PC-9 (cell line): ENCODE results near the gene LSMEM2. TPM values are rescaled to one million over a fixed set of nuclear protein-coding genes. Genes with fewer than 3 reads are reported as not detected.

ENCODE experiments used
- BruUV-seq: library from RNA; stranded (reverse); fragments of 400-500 nt; replicated peaks from 2 replicates; lab custom pipeline; 2021; lab: Mats Ljungman, UMichigan
- CTCF ChIA-PET: fragments of 300-600 bp; sonication (Branson Sonifier 250); formaldehyde crosslinking; loops from one replicate; lab custom pipeline; 2022; ENCODE audit warnings: antibody characterized with exemption; lab: Charles Lee
- POLR2A ChIA-PET: fragments of 300-600 bp; sonication (Branson Sonifier 250); formaldehyde crosslinking; loops from one replicate; lab custom pipeline; 2022; ENCODE audit warnings: antibody characterized with exemption; ENCODE audit not compliant: unreplicated experiment; lab: Charles Lee
- DNase-seq, 2 experiments: peaks; one replicate each; pipeline versions ENCODE4 v3.0.0 to v3.0.0-alpha.2; 2015 to 2022; ENCODE audit warnings: mixed read lengths in 1 of 2
- H2AFZ ChIP-seq: fragments of 200-600 bp; sonication (generic); 2 replicates; pipeline ENCODE4 v1.8.1; 2017; ENCODE audit warnings: antibody characterized with exemption
- H3F3A ChIP-seq: fragments of 200-600 bp; sonication (generic); 2 replicates; pipeline ENCODE4 v1.8.1; 2017; ENCODE audit warnings: antibody characterized with exemption, mild to moderate bottlenecking, low read depth; ENCODE audit not compliant: insufficient read depth
- H3K27ac ChIP-seq: fragments of 200-600 bp; sonication (generic); 2 replicates; pipeline ENCODE4 v1.6.1; 2016; ENCODE audit warnings: mixed run types
- H3K27me3 ChIP-seq: fragments of 200-600 bp; sonication (generic); 2 replicates; pipeline ENCODE4 v1.6.1; 2016; ENCODE audit warnings: low read depth, mixed run types; ENCODE audit not compliant: insufficient read depth
- H3K36me3 ChIP-seq: fragments of 200-600 bp; sonication (generic); 2 replicates; pipeline ENCODE4 v1.6.1; 2016; ENCODE audit warnings: low read depth, mixed run types
- H3K4me1 ChIP-seq: fragments of 200-600 bp; sonication (generic); replicated peaks from 2 replicates; pipeline ENCODE4 v1.6.1; 2016; ENCODE audit warnings: mixed run types; ENCODE audit not compliant: insufficient read depth
- H3K4me2 ChIP-seq: fragments of 200-600 bp; sonication (generic); 2 replicates; pipeline ENCODE4 v1.6.1; 2017; ENCODE audit warnings: mixed run types
- H3K4me3 ChIP-seq: fragments of 200-600 bp; sonication (generic); 2 replicates; pipeline ENCODE4 v1.6.1; 2016; ENCODE audit warnings: mixed run types
- H3K79me2 ChIP-seq: fragments of 200-600 bp; sonication (generic); 2 replicates; pipeline ENCODE4 v1.6.1; 2017; ENCODE audit warnings: low read depth, mixed run types
- H3K9me2 ChIP-seq: fragments of 200-600 bp; sonication (generic); 2 replicates; pipeline ENCODE4 v1.8.1; 2017; ENCODE audit warnings: mild to moderate bottlenecking; ENCODE audit not compliant: insufficient read depth
- H3K9me3 ChIP-seq: fragments of 200-600 bp; sonication (generic); 2 replicates; pipeline ENCODE4 v1.8.1; 2016; ENCODE audit warnings: low read depth; ENCODE audit not compliant: insufficient read depth
- H4K20me1 ChIP-seq: fragments of 200-600 bp; sonication (generic); 2 replicates; pipeline ENCODE4 v1.8.1; 2017; ENCODE audit not compliant: insufficient read depth
- EZH2 ChIP-seq: fragments of 200-600 bp; sonication (generic); IDR thresholded peaks from 2 replicates; pipeline ENCODE4 v1.8.0; 2017; ENCODE audit warnings: antibody characterized with exemption, low read depth
- intact Hi-C: fragments of 100-400 bp; cut with micrococcal nuclease; formaldehyde crosslinking; loops from one replicate; pipeline ENCODE4 v1.10.0; 2022; ENCODE audit not compliant: unreplicated experiment
- total RNA-seq: library from RNA; stranded (reverse); gene quantifications from 2 replicates; pipeline ENCODE4 v1.2.3, GENCODE V29; 2021
- TF ChIP-seq, protein P1 (sequence below): fragments of 200-600 bp; sonication (generic); conservative IDR thresholded peaks from 2 replicates; pipeline ENCODE4 v1.6.1; 2017; ENCODE audit warnings: mixed run types, antibody characterized with exemption, mild to moderate bottlenecking, moderate library complexity

LSMEM2 gene
- total RNA-seq, 1 experiment from 2014 or later, result 0.55 TPM

- peak within 1 kb of the TSS; percentile 94 for H2AFZ ChIP-seq
- H3K27ac ChIP-seq, result peak within 1 kb of the TSS; percentile 76
- H3K4me2 ChIP-seq, result peak within 1 kb of the TSS; percentile 94
- ChIA-PET CTCF (interaction anchor here (0.5 to 0.9 kb wide), 6 partner anchors 19 to 270 kb away, joined by 3 to 9 read pairs (median 4); partner anchors contain the start of genes HEMK1 and TUSC2), POLR2A (interaction anchor here (0.5 to 1.2 kb wide), 10 partner anchors 18 to 329 kb away, joined by 3 to 36 read pairs (median 6); partner anchors contain the start of genes SEMA3B and TUSC2)
- TF ChIP-seq, protein P1, sequence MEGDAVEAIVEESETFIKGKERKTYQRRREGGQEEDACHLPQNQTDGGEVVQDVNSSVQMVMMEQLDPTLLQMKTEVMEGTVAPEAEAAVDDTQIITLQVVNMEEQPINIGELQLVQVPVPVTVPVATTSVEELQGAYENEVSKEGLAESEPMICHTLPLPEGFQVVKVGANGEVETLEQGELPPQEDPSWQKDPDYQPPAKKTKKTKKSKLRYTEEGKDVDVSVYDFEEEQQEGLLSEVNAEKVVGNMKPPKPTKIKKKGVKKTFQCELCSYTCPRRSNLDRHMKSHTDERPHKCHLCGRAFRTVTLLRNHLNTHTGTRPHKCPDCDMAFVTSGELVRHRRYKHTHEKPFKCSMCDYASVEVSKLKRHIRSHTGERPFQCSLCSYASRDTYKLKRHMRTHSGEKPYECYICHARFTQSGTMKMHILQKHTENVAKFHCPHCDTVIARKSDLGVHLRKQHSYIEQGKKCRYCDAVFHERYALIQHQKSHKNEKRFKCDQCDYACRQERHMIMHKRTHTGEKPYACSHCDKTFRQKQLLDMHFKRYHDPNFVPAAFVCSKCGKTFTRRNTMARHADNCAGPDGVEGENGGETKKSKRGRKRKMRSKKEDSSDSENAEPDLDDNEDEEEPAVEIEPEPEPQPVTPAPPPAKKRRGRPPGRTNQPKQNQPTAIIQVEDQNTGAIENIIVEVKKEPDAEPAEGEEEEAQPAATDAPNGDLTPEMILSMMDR, result no peak
- TF ChIP-seq EZH2, result no peak
- peaks cover 20% of the 10 kb centered on the region for H3K4me1 ChIP-seq
- intact Hi-C loops, result loop anchor here (1.0 to 2.0 kb wide), 2 partner anchors 18 to 34 kb away; no protein-coding TSS in a partner anchor
- H3K79me2 ChIP-seq, result 0 out of 2 replicates have a peak, but pooled peaks cover 10% of the 10 kb centered on the region
- peak within 1 kb of the TSS; percentile 95 for H3K4me3 ChIP-seq
- peaks cover 9% of the 10 kb centered on the region; the same call in 1 of the 2 replicates for H3F3A ChIP-seq
- H3K36me3 ChIP-seq, result no peaks in the 10 kb centered on the region
- H3K9me3 ChIP-seq, result no peaks in the 10 kb centered on the region
- H3K9me2 ChIP-seq, result no peaks in the 10 kb centered on the region
- BruUV-seq, result no TSS peak
- no peaks in the 10 kb centered on the region for H4K20me1 ChIP-seq
- no peaks in the 10 kb centered on the region for H3K27me3 ChIP-seq
- DNase-seq, result peak; percentile 94 to 99
These were observed 20.1 kb downstream of the LSMEM2 start, which contains the start of the genes HYAL3 and NAA80 for GRCh38 chr3:50298836-50299637. Gene HYAL3, minus strand, starts transcription at chr3:50299405. Its CDS starts 3,803 bp downstream, at chr3:50295602. Gene NAA80, minus strand, starts transcription at chr3:50299405. Its CDS starts 1,942 bp downstream, at chr3:50297463.

GRCh38 chr3:50299638-50299928, 20.7 kb downstream of the LSMEM2 start:
- Histone ChIP-seq H3F3A (peaks cover 9% of the 10 kb centered on the region; the same call in 1 of the 2 replicates), H2AFZ (no peak overlapping the region; the same call in 1 of the 2 replicates), H3K79me2 (0 out of 2 replicates have a peak, but pooled peaks cover 10% of the 10 kb centered on the region), H3K27me3 (no peaks in the 10 kb centered on the region), H3K9me3 (no peaks in the 10 kb centered on the region), H3K36me3 (no peaks in the 10 kb centered on the region), H4K20me1 (no peaks in the 10 kb centered on the region), H3K27ac (peak overlapping the region; percentile 76), H3K4me3 (peak overlapping the region; percentile 48; the same call in 1 of the 2 replicates), H3K4me1 (peaks cover 20% of the 10 kb centered on the region), H3K4me2 (peak overlapping the region; percentile 80), H3K9me2 (no peaks in the 10 kb centered on the region)
- TF ChIP-seq EZH2, result no peak
- CTCF ChIA-PET, result interaction anchor here (0.5 to 0.9 kb wide), 6 partner anchors 18 to 270 kb away, joined by 3 to 9 read pairs (median 4); partner anchors contain the start of genes HEMK1 and TUSC2
- no TSS peak for BruUV-seq
- POLR2A ChIA-PET, result interaction anchor here (0.6 to 1.2 kb wide), 9 partner anchors 18 to 328 kb away, joined by 3 to 36 read pairs (median 6); partner anchors contain the start of genes SEMA3B and TUSC2
- intact Hi-C loops, result loop anchor here (1.0 to 2.0 kb wide), 2 partner anchors 18 to 35 kb away; no protein-coding TSS in a partner anchor
- no peak for DNase-seq

GRCh38 chr3:50299929-50300680, 21.2 kb downstream of the LSMEM2 start:
- Histone ChIP-seq H3K4me2 (peak overlapping the region; percentile 80), H3F3A (peaks cover 9% of the 10 kb centered on the region; the same call in 1 of the 2 replicates), H4K20me1 (no peaks in the 10 kb centered on the region), H3K9me2 (no peaks in the 10 kb centered on the region), H3K27me3 (no peaks in the 10 kb centered on the region), H3K9me3 (no peaks in the 10 kb centered on the region), H3K79me2 (0 out of 2 replicates have a peak, but pooled peaks cover 10% of the 10 kb centered on the region), H2AFZ (no peak overlapping the region; the same call in 1 of the 2 replicates), H3K36me3 (no peaks in the 10 kb centered on the region), H3K27ac (peak overlapping the region; percentile 76), H3K4me1 (peaks cover 20% of the 10 kb centered on the region), H3K4me3 (peak overlapping the region; percentile 48; the same call in 1 of the 2 replicates)
- no peak for TF ChIP-seq EZH2
- TF ChIP-seq, protein P1, result no peak
- intact Hi-C loops, result loop anchor here (1.0 to 2.0 kb wide), 3 partner anchors 17 to 35 kb away; no protein-coding TSS in a partner anchor
- ChIA-PET CTCF (interaction anchor here (0.6 to 0.9 kb wide), 5 partner anchors 18 to 54 kb away, joined by 3 to 7 read pairs (median 3); partner anchors contain the start of gene TUSC2), POLR2A (interaction anchor here (0.6 to 1.2 kb wide), 8 partner anchors 17 to 328 kb away, joined by 5 to 36 read pairs (median 8); partner anchors contain the start of genes SEMA3B and TUSC2)
- TSS peak; percentile 95 for BruUV-seq
- DNase-seq, result no peak
